GM19455 (cell line): ENCODE measurements around the gene SH3BGR.
"Not testable (repeated sequence)": the region's sequence is repeated elsewhere in the genome, so short reads cannot be mapped to it uniquely, and the experiment has no call there.

ENCODE experiments used
- ATAC-seq: cut with Tn5 transposase; IDR thresholded peaks from one replicate; pipeline ENCODE4 v1.9.1; 2021; ENCODE audit not compliant: unreplicated experiment

The SH3BGR gene

DNA sequence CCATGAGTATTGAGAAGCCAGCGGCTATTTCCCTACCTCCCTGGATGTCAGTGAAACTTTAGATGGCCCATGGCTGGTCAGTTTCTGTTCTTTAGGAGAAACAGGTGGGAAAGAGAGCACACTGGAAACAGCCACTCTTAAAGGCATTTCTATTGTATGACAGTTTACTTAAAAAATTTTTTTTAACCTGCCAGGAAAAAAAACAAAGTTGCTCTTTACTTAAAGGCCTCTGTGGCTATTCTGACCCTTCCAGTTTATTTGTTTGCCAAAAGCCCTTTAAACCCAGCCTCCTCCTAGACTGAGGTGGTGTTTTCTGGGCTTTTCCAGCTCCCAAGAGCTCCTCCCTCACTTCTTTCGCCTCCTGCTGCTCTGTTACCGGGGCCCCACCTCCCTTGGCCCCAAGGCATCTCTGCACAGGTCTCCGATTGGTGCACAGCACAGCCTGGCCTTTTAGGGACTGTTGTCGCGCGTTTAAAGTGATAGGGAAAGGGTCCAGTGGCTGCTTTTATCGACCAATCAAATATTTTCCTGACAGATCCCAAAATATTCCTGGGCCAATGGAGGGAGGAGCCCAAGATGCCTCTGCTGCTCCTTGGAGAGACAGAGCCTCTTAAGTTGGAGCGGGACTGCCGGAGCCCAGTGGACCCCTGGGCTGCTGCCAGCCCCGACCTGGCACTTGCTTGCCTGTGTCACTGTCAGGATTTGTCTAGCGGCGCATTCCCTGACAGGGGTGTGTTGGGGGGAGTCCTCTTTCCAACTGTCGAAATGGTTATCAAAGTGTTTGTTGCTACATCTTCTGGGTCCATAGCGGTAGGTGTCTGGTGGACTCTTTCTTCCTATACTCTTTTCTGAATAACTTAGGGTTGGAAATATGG lies at the start of gene SH3BGR:
TSS of gene SH3BGR (plus strand) at position 639 of the 875 bp plus-strand sequence. CDS start at position 766, 127 bp downstream.
- no peak for ATAC-seq

DNA sequence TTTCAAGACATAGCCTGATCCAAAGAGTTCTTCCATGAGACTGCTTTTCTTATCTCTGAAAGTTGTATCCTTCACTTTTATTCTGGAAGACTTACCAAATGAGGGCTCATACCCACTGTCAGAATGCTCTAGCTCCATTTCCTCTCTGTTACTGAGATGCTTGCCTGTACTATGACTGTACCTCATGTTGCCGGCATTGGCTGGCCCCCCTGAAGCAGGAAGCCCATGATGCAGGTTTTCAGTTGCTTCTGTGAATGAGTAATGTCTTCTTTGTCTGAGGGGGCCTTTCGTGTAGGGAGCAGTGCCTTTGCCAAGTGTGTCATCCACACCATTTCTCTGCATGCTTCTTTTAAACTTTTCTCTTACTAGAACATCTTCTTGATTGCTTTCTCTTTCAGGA lies 45.7 kb upstream of the SH3BGR start:
- no peak for ATAC-seq

DNA sequence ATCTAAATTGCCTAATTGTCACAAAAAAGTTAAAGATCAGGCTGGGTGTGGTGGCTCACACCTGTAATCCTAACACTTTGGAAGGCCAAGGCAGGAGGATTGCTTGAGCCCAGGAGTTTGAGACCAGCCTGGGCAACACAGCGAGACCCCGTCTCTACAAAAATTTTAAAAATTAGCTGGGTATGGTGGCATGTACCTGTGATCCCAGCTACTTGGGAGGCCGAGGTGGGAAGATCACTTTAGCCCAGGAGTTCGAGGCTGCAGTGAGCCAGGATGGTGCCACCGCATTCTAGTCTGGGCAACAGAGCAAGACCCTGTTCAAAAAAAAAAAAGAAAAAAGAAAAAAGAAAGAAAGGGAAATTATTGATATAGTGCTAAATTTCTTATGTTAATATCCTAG lies 32.6 kb upstream of the SH3BGR start:
- not testable (repeated sequence) for ATAC-seq

DNA sequence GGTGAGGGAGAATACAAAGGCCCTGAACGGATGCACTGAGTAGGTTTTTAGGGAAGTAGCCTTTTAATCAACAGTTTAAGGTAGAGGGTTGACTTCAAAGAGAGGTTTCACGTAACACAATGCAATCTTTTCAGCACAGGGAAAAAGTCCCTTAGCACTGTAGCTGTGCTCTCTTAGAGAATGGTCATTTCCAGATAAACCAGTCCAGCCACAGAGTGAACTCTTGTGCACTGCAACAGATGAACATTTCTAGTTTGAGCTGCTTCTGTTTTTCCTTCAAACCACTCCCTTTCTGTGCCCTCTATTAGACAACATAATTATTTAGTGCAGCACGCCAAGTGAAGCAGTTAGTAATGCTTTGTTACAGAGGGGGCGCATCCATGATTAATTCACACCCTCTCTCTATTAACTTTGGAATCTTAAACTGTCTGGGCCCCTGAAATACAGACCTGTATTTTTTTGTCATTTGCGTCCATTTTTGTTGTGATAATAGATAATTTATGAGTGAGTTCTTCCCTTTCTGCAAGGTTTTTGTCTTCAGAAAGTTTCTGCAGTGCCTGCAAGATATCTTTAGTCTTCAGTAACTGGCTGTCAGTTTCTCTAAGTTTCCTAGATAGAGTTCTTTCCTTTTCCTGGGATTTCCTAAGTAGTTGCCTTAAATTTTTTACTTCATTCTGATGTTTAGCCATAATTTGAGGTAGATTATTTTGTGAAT lies 29.1 kb upstream of the SH3BGR start:
- ATAC-seq = no peak

DNA sequence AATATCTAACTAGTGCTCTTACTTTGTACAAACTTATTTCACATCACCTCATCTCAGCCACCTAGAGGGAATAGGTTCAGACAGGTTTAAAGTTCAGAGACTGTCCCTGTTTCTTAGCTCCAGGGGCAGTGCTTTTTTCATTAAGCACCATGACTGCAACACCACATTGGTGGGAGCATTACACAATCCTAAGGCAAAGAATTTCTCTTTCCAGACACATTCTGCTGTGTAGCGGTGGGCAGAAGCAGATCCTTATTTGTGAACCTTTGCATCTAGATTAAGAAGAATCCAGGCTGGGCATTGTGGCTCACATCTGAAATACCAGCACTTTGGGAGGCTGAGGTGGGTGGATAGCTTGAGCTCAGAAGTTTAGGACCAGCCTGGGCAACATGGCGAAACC lies 22.3 kb upstream of the SH3BGR start:
- no peak for ATAC-seq

DNA sequence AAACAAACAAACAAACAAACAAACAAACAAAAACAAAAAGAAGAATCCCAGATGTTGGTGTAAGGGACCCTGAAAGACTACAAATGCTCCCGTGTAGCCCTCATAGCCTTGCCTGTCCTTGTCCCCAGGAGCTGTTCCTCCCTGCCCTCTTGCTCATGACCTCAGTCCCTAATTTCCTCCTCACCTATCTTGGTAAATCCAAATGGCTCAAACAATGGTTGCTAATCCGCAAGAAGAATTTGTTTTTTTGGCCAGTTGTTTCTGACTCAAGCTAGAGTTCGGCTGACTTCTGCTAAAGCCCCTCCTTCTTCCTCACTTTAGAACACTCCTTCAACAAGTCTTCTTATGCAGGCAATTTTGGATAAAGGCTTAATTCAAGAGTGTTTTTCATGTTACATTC lies 21.8 kb upstream of the SH3BGR start:
- ATAC-seq = no peak

DNA sequence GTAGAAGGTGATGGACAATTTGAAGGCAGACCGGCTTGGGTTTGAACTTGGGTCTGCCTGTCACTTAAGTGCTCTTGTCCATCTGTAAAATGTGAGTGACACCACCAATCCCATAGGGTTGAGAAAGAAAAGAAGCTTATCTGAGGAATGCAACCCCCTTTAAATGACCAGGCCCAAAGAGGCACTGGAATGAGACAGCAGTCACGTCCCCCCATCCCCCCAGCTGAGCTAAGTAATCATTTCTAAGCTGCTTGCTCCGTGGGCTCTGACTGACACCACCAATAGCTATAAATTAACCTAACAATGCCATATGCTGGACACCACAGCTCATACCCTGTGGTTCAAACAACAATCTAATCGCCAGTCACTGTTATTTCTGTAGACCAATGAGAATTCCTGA lies 21.3 kb upstream of the SH3BGR start:
- ATAC-seq = no peak

DNA sequence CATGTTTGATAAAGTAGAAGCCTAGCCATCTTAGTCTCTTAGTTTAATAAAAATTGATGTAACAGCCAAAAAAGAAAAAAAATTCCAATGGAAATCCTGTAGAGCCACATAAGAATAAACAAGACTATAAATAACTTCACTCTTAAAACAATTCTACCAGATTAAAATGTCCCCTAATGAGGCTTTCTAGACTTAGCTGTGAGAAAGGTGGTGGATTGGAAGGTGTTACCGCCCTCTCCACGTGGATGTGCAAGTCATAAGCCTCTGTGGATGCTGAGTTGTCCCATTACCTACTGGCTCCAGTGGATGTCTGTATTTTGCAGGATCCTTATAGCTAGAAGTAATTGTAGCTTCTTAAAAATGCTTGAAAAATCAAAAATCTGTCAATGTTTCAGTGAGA lies 20.8 kb upstream of the SH3BGR start:
- ATAC-seq = no peak

DNA sequence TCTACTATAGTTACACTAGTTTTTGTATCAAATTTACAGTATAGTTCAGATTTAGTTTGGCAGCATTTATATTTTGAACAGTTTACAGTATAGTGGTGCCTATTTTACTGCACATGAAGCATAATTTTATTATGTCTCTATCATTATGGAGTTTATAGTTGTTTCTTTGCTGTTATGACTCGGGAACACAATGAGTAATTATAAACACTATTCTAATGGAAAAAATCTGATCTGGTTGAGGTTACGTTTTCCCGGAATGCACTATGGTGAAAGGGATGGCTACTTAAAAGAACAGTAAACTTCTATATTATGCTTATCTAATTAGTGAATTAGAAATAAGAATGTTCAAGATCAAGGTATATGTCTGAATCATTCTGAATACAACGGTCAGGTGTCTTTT lies 16.8 kb upstream of the SH3BGR start:
- no peak for ATAC-seq

DNA sequence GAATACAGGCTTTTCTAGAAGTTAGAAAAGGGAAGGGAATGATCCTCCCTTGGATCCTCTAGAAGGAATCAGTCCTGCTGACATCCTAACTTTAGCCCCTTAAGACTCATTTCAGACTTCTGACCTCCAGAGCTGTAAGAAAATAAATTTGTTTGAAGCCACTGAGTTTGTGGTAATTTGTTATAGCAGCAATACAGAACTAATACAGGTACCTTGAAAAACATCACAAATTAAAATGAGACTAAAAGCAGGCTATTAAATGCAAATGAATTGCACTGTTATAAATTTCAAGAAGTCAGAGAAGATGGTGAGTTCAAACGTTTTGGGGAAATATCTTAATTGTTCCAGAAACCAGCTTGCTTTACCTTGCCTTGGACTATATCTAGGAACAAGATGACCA lies 12.5 kb upstream of the SH3BGR start:
- ATAC-seq = no peak

DNA sequence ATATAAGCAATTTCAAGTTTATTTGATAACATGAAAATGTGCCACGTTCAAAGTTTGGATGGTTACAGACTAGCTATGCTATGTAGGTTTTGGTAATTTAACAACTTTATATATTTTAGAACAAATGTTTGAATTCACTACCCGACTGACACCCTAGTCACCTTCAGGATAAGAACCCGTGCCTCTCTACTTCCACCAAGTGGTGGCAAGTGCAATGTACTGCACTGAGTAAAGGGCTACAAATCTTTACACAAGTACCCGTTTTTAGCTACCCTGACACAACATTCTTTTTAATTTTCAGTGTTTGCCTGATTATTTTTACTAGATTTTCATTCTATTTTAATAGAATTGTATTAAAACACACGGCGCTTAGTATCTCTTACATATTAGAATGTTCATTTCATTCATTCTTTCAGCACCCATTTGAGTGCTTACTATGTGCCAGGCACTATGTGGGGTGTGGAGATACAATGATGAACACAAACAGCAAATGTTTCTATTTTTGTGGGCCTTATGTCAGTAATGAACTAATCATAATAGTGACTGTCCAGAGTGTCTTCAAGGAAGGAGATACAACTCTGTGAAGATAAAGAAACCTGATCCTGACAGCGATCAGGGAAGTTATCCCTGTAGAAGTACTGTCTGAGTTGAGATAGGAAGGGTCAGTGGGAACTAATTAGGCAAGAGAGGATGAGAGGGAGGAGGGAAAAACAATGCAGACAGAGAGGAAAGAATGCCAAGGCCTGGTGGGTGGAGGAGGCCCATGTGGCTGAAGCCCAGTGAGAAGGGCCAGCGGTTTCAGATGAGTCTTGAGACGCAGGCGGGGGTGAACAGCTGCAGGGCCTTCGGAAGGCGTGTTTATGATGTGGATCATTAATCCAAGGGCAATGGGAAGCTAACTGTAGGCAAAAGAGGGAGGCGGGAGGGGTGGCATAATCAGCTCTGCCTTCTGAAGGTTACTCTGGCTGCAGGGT lies 10.0 kb upstream of the SH3BGR start:
- ATAC-seq = peak; percentile 36

DNA sequence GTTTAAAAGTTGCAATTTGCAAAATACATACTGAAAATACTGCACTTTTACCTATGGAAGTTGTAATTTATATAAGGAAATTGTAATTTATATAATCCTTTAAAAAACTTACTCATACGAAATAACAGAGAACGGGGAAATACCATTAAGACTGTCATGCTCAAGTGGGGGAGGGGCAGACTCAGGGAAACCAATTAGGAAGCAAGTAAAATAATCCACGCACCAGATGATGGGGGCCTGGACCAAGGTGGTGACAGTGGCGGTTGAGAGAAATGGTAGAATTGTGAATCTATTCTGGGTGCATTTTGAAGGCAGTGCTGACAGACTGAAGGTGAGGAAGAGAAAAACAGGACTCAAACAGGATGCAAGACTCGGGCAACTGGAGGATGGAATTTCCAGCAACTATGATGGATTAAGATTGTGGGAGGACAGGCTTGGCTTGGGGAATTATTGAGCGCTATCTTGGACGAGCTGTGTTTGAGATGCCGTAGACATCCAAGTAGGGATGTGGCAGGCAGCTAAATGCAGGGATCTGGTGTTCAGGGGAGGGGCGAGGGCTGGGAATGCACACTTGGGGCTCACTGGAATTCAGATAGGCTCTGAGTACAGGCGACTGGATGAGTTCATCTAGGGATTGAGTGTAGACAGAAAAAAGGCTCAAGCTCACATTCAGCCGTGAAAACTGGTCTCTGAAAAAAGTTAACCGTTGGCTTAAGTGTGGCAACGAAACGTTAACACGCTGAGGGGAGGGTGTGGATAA lies 7.2 kb upstream of the SH3BGR start:
- ATAC-seq = no peak

DNA sequence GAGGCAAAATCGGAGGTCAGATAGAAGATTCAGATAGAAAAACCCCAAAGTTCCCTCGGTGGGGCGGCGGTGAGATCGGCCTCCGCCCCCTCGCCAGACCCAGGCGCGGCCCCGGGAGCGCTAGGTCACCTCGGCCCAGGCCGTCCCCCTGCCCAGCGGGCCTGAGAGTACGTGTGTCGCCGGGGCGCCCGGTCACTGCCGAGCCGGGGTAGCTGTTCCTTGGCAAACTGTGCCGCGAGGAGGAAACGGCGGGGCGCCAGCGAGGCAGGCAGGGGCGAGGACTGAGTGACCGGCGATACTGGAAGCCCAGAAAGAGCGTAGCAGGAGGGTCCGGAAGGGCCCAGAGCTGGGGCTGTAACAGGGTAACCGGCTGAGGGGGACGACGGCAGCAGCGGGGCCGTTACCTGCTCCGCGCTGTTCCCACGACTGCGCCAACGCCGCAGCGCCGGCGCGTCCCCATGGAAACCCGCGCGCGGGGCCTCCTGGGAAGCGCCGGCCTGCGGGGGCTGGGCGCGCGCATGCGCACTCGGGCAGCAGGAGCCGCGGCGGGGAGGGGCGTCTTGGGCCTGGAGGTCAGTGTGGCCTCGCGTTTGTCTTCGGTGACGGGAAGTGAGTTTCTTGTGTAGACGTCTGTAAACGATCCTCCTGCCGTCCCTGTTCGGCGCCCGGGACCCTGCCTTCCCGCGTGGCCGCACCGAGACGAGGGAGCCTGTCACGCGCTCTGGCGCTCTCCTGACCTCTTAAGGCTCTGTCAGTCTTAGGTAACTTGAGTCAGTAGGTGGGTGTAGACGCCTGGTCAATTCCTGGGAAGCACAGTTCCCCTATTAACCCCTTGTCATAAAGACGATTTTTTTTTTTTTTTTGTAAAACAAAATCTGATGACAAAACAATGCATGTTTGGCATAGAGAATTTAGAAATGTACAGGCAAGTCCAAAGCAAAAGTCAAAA lies 6.2 kb upstream of the SH3BGR start, which contains the start of gene LCA5L:
TSS of gene LCA5L (minus strand) at position 458 of the 949 bp plus-strand sequence. CDS start 17,285 bp downstream, outside the sequence.
- ATAC-seq = peak; percentile 89

DNA sequence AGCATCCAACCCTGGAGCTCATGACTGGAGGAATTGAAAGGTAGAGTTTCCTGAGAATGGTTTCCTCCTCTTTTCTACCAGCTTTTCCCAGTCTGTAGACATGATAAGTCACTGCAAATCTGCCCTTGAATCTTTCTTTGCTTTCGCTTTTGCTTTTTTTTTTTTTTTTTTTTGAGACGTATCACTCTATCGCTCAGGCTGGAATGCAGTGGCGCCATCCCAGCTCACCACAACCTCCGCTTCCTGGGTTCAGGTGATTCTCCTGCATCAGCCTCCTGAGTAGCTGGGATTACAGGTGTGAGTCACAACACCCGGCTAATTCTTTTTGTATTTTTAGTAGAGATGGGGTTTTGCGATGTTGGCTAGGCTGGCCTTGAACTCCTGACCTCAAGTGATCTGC lies 4.5 kb upstream of the SH3BGR start:
- no peak for ATAC-seq

DNA sequence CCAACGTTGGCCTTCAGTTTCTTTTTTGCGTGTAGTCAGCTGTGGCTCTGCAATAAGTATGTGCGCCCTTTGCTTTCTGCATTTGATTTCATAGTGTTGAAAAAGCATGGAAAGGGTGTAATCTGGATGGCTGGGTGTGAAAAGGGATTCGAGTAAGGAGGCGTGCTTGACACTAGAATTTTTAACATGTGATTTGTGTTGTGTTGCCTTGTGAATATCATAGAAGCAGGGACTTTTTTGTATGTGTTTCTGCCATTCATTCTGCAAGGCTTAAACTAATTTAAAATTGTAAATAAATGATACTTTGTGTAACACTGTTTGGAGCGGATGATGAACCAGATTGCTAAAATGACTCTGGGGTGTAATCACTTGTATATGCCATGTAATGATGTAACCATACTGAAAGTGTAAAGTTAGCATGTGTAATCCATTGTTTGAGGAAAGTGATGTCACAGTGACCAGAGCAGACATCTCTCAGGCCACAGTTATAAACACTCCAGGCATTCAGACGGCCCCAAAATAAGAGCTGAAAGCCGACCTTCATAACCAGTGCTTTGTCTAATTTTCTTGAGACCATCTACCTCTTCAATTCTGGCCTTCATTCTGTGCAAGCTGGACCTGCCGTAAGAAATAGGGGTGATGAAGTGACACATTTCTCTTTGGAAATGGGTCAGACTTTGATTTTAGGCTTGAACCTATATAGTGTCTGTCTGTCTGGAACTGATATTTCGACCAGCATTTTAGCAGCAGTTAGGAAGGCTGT lies 618 bp downstream of the SH3BGR start:
- ATAC-seq = no peak

DNA sequence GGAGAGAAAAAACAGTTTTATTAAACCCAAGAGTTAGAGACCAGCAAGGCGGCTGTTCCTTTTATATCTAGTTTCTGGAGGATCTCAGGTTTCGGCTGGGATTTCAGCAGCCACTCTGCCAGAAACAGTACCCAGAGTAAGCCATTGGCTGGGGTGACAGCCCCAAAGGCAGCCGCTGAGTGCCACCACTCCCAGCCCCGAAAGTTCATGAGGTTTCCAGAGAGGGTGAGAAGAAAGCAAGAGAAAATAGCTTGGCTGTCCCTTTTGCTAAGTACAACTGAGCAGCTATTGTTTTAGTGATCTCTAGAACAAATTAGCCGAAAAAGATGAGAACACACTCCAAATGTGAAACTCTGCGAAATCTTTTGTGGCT lies 1.2 kb downstream of the SH3BGR start:
- ATAC-seq = no peak

DNA sequence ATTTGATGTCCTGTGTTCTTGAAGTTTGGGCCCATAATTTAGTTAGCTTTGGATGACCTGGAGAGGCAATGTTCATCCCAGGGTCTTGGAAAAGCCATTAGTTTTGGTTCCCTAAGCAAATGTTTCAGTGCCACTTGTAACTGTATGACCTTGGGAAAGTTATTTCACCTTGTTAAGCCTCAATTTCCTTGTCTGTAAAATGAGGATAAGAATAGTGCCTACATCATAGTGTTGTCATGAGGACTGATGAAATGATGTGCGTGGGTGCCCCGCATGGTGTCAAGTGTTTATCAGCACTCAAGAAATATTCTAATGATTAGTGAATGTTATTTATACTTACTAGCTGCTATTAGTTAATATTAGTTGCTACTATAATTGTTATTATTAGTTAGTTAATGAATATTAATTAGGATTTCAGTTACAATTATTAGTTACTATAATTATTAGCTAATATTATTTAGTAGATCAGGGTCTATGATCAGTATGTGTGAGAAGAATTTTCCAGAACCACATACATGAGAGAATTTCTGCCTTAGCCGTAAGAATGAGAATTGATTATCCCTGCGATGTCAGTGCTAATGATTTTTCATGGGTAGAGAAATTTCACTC lies 1.9 kb downstream of the SH3BGR start:
- ATAC-seq = no peak
